Subcutaneous abdominal adipose tissue (tissue), 5 donors: ENCODE results near the gene CACYBP.

Source experiments
- H3K27ac ChIP-seq: one replicate; pipeline ENCODE4 v1.7.0; 2013; ENCODE audit warnings: low read depth, mild to moderate bottlenecking, inconsistent platforms, low read length, moderate library complexity
- H3K27me3 ChIP-seq, 5 donors: one replicate each; pipeline ENCODE4 v1.7.0; 2013; ENCODE audit warnings: low read length in 5 of 5, inconsistent platforms in 1 of 5; ENCODE audit not compliant: control insufficient read depth in 5 of 5, insufficient read depth in 4 of 5
- H3K36me3 ChIP-seq, 5 donors: one replicate each; pipeline ENCODE4 v1.7.0; 2013; ENCODE audit warnings: low read length in 5 of 5; ENCODE audit not compliant: control insufficient read depth in 5 of 5, insufficient read depth in 5 of 5
- H3K4me1 ChIP-seq, 5 donors: one replicate each; pipeline ENCODE4 v1.7.0; 2013; ENCODE audit warnings: low read length in 5 of 5, mild to moderate bottlenecking in 3 of 5, moderate library complexity in 1 of 5; ENCODE audit not compliant: control insufficient read depth in 5 of 5, insufficient read depth in 5 of 5
- H3K4me3 ChIP-seq, 5 donors: one replicate each; pipeline ENCODE4 v1.7.0; 2013; ENCODE audit warnings: low read length in 5 of 5, low read depth in 1 of 5
- H3K9ac ChIP-seq, 5 donors: one replicate each; pipeline ENCODE4 v1.7.0; 2013; ENCODE audit warnings: low read length in 5 of 5, mild to moderate bottlenecking in 4 of 5, moderate library complexity in 3 of 5
- H3K9me3 ChIP-seq, 5 donors: one replicate each; pipeline ENCODE4 v1.7.0; 2013; ENCODE audit warnings: low read length in 5 of 5; ENCODE audit not compliant: control insufficient read depth in 5 of 5
- donor health status: healthy.
- donor health status: healthy.
- donor health status: healthy.
- donor health status: healthy.
- donor health status: healthy.

Gene CACYBP

DNA sequence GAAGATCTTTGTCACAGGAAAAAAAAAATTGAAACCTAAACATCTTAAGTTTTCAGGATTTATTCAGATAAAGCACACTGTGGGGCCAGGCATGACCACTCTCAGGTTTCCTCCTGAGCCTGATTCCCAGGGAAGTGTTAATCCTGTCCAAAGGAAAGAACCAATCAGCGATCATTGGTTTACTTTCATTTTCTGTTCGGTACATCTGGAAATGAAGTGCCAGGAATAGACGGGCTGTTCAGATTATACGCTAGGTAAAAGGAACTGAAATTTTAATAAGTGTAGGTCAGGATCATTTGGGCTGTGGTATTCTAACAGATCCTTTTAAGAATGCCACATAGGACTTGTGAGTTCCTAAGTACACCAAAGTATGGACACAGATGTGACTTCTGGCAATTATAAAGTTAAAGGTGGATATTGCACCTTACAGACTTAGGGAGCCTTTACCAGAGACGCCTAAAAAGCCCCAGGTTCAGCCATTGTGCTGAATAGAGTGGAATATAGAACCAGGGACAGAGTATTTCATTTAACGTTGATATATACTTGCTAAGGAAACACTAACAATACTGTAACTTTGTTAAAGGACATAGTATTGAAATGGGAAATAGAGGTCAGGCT lies 9.3 kb upstream of the CACYBP start:
- Histone ChIP-seq H3K4me3 (peak overlapping the region; percentile 78 to 88 (median 83)), H3K9me3 (no peaks in the 10 kb centered on the region), H3K27ac (peak overlapping the region; percentile 71), H3K36me3 (peaks cover 0 to 3% (median 0%) of the 10 kb centered on the region in 5 donors), H3K27me3 (no peaks in the 10 kb centered on the region), H3K4me1 (peaks cover 0 to 19% (median 13%) of the 10 kb centered on the region in 5 donors), H3K9ac (peak overlapping the region; percentile 85 to 97 (median 88))

GRCh38 chr1:174991473-174991872 lies 8.3 kb upstream of the CACYBP start:
- H3K9me3 ChIP-seq, result no peaks in the 10 kb centered on the region
- no peak overlapping the region for H3K9ac ChIP-seq
- H3K4me3 ChIP-seq, result no peak overlapping the region
- H3K4me1 ChIP-seq, result peaks cover 0 to 21% (median 18%) of the 10 kb centered on the region in 5 donors
- H3K27me3 ChIP-seq, result no peaks in the 10 kb centered on the region
- peaks cover 0 to 3% (median 0%) of the 10 kb centered on the region in 5 donors for H3K36me3 ChIP-seq
- H3K27ac ChIP-seq, result no peak overlapping the region

GRCh38 chr1:174995121-174995520 lies 4.6 kb upstream of the CACYBP start:
- H3K36me3 ChIP-seq, result peaks cover 0 to 3% (median 0%) of the 10 kb centered on the region in 5 donors
- peaks cover 0 to 23% (median 14%) of the 10 kb centered on the region in 5 donors for H3K4me1 ChIP-seq
- H3K27ac ChIP-seq, result no peak overlapping the region
- H3K9me3 ChIP-seq, result no peaks in the 10 kb centered on the region
- no peak overlapping the region for H3K4me3 ChIP-seq
- peak overlapping the region in 1 of 5 donors; percentile 31 for H3K9ac ChIP-seq
- no peaks in the 10 kb centered on the region for H3K27me3 ChIP-seq

- Histone ChIP-seq H3K9ac (no peak overlapping the region), H3K27me3 (no peaks in the 10 kb centered on the region), H3K4me1 (peaks cover 0 to 25% (median 18%) of the 10 kb centered on the region in 5 donors), H3K36me3 (peaks cover 0 to 3% (median 0%) of the 10 kb centered on the region in 5 donors), H3K4me3 (no peak overlapping the region), H3K27ac (no peak overlapping the region), H3K9me3 (no peaks in the 10 kb centered on the region)
Measured at GRCh38 chr1:174995916-174996315, 3.8 kb upstream of the CACYBP start.

- Histone ChIP-seq H3K4me1 (peaks cover 0 to 29% (median 23%) of the 10 kb centered on the region in 5 donors), H3K4me3 (no peak overlapping the region), H3K9ac (no peak overlapping the region), H3K36me3 (peaks cover 0 to 3% (median 0%) of the 10 kb centered on the region in 5 donors), H3K9me3 (no peaks in the 10 kb centered on the region), H3K27me3 (no peaks in the 10 kb centered on the region), H3K27ac (no peak overlapping the region)
Measured at GRCh38 chr1:174996476-174996875, 3.3 kb upstream of the CACYBP start.

GRCh38 chr1:174997041-174997440 lies 2.7 kb upstream of the CACYBP start:
- Histone ChIP-seq H3K9ac (no peak overlapping the region), H3K27me3 (no peaks in the 10 kb centered on the region), H3K4me3 (no peak overlapping the region), H3K27ac (no peak overlapping the region), H3K4me1 (peaks cover 0 to 34% (median 24%) of the 10 kb centered on the region in 5 donors), H3K9me3 (no peaks in the 10 kb centered on the region), H3K36me3 (peaks cover 0 to 3% (median 0%) of the 10 kb centered on the region in 5 donors)

- H3K4me3 ChIP-seq, result peak overlapping the region; percentile 88 to 97 (median 95)
- peaks cover 0 to 3% (median 0%) of the 10 kb centered on the region in 5 donors for H3K36me3 ChIP-seq
- peaks cover 0 to 48% (median 35%) of the 10 kb centered on the region in 5 donors for H3K4me1 ChIP-seq
Measured at GRCh38 chr1:174998569-174999215, 1.1 kb upstream of the CACYBP start.

GRCh38 chr1:174999216-174999935 lies 371 bp upstream of the CACYBP start:
- Histone ChIP-seq H3K36me3 (no peaks in the 10 kb centered on the region), H3K9ac (peak overlapping the region; percentile 85 to 99 (median 97)), H3K4me1 (peaks cover 0 to 48% (median 36%) of the 10 kb centered on the region in 5 donors), H3K4me3 (peak overlapping the region; percentile 89 to 97 (median 95)), H3K27ac (peak overlapping the region; percentile 99), H3K9me3 (no peaks in the 10 kb centered on the region), H3K27me3 (no peaks in the 10 kb centered on the region)

More at GRCh38 chr1:174998569-174999215, 1.1 kb upstream of the CACYBP start:
- Histone ChIP-seq H3K9me3 (no peaks in the 10 kb centered on the region), H3K27ac (peak overlapping the region; percentile 99), H3K27me3 (no peaks in the 10 kb centered on the region), H3K9ac (peak overlapping the region; percentile 85 to 99 (median 97))

DNA sequence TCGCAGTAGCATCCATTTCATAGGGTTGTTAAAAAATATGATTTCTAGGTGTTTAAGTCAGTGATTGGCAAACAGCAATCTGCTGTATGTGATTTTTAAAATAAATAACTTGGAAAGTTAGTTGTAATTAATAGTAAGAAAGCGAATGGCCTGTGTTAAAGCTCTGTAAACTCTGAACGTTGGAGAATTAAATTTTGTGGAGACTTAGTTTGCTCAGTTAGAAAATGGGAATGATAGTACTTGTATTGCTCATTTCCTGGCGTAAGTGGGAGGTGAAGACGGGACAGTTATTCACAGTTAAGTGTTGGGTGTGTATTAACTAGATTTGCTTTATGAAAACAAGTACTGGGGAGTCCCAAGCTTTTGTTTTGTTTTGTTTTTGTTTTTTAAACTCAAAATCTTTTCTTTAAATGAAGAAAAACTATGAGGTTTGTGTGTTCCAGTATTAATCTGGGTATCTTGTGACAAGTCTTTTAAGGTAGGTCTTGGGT lies 995 bp downstream of the CACYBP start:
- Histone ChIP-seq H3K36me3 (peaks cover 0 to 9% (median 2%) of the 10 kb centered on the region in 5 donors), H3K9me3 (no peaks in the 10 kb centered on the region), H3K4me1 (peaks cover 0 to 44% (median 36%) of the 10 kb centered on the region in 5 donors), H3K4me3 (peak overlapping the region; percentile 89 to 95 (median 94)), H3K9ac (peak overlapping the region; percentile 85 to 95 (median 93)), H3K27me3 (no peaks in the 10 kb centered on the region), H3K27ac (peak overlapping the region; percentile 99)
